GM12864 (cell line): ENCODE data around the gene EPRS1.

ENCODE experiments used
- DNase-seq: peaks from one replicate; pipeline ENCODE4 v3.0.0-alpha.2; 2011; ENCODE audit warnings: low read depth
- H3K4me3 ChIP-seq: 2 replicates; pipeline ENCODE4 v1.5.1; 2011; ENCODE audit warnings: mild to moderate bottlenecking, low read depth, low read length, control low read depth
- TF ChIP-seq, protein P1 (sequence below): IDR thresholded peaks from 2 replicates; pipeline ENCODE4 v1.5.1; 2011; ENCODE audit warnings: low read depth, mild to moderate bottlenecking, moderate library complexity, low read length, control low read depth, inconsistent platforms; ENCODE audit errors: missing control alignments

Gene EPRS1

GRCh38 chr1:220046052-220046930, at the start of gene EPRS1:
EPRS1 (minus strand) TSS chr1:220046505; CDS start chr1:220046388, 117 bp downstream.
- TF ChIP-seq, protein P1, sequence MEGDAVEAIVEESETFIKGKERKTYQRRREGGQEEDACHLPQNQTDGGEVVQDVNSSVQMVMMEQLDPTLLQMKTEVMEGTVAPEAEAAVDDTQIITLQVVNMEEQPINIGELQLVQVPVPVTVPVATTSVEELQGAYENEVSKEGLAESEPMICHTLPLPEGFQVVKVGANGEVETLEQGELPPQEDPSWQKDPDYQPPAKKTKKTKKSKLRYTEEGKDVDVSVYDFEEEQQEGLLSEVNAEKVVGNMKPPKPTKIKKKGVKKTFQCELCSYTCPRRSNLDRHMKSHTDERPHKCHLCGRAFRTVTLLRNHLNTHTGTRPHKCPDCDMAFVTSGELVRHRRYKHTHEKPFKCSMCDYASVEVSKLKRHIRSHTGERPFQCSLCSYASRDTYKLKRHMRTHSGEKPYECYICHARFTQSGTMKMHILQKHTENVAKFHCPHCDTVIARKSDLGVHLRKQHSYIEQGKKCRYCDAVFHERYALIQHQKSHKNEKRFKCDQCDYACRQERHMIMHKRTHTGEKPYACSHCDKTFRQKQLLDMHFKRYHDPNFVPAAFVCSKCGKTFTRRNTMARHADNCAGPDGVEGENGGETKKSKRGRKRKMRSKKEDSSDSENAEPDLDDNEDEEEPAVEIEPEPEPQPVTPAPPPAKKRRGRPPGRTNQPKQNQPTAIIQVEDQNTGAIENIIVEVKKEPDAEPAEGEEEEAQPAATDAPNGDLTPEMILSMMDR, result peak; percentile 69
- peak; percentile 98 for DNase-seq
- H3K4me3 ChIP-seq, result peak within 1 kb of the TSS; percentile 94

GRCh38 chr1:220094016-220094911, 48.0 kb upstream of the EPRS1 start, which contains the start of gene IARS2:
IARS2 (plus strand) TSS chr1:220094132; CDS start chr1:220094217, 85 bp downstream.
- peak within 1 kb of the TSS; percentile 98 for H3K4me3 ChIP-seq
- DNase-seq, result peak; percentile 53
- TF ChIP-seq, protein P1, result no peak

DNA sequence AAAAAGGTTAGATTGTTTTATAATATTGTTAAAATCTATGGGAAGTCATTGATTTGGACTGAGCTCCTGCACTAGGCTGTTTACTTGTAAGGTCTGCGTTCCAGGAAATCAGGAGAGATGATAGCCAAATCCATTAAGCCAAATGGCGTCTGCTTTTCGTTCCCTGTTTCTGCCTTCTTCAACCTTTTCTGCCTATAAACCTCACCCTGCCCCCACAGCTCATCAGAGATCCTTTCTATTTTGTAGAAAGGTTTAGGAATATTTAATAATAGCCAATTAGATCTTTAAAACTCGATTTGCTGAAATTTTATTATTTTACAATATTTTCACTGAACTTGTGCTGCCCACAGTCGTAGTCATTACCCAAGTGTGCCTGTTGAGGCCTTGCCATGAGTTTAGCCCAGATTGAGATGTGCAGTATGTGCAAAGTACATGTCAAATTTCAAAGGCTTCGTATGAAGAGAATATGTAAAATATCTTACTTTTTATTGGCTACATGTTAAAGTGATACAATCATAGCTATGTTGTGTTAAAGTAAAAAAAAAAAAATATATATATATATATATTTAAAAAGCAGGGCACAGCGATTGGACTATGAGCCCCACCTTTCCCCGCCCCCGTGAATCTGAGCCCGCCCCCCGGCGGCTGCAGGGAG, 47.2 kb upstream of the EPRS1 start:
- no peak for DNase-seq
- no peak overlapping the region for H3K4me3 ChIP-seq
- TF ChIP-seq, protein P1, result no peak

DNA sequence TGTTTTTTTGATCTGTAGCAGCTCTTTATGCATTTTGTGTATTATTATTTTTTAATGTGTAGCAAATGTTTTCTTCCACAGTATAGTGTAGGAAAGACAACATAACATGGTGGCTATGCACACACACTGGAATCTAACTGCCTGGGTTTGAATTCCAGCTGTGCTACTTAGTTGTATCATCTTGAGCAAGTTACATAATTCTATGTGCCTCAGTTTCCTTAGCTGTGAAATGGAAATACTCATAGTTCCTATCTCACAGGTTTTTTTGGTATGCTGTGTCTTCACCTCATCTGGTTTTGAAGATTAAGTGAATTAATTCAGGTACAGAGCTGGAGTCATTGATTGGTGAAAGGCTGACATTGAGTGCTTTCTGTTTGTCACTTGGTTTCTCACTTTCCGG, 46.4 kb upstream of the EPRS1 start:
- no peak for DNase-seq
- H3K4me3 ChIP-seq, result no peak overlapping the region

DNA sequence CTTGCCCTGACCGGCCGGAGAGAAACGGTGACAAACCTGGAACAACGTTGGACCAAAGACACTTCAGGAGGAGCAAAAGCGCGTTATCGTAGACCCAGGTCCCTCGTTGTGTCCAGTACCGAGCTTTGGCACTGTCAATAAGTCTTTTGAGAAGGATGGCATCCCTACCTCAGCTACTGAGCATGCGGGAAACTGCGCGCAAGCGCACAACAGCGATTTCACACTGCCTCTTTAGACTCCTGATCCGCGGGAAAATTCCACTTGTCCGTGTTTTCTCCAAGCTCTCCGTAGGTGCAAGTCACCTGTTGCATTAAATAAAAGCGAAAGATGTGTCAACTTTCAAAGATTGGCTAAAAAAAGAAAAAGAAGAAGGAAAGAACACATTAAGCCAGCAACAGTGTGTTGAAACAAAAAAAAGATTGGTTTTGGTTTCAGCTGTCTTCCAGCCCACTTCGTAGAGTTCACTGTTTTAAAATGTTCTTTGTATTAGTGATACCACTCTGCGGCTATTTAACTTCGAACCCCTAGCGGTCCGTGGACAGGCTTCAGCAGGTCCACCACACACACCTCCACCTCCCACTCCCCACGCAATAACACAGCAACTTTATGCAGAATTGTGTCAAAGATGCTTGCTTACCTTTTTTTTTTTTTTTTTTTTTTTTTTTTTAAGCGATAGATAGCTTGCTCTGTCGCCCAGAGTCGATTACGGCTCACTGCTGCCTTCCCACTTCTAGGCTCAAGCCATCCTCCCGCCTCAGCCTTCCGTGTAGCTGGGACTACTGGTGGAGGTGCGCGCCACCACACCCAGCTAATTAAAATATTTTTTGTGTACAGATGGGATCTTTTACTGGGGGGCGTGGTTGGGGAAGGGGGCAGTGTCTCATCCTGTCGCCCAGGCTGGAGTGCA, 43.6 kb upstream of the EPRS1 start, which contains the start of gene BPNT1:
TSS of gene BPNT1 (minus strand) at position 139 of the 907 bp plus-strand sequence. CDS start 9,942 bp downstream, outside the sequence.
- DNase-seq, result peak; percentile 98
- H3K4me3 ChIP-seq, result peak within 1 kb of the TSS; percentile 80
- TF ChIP-seq, protein P1, result no peak

More for the DNA sequence above, 46.4 kb upstream of the EPRS1 start:
- TF ChIP-seq, protein P1, result no peak
